ENCODE results near the gene FAHD1. TPM values are rescaled to one million over a fixed set of nuclear protein-coding genes. Genes with fewer than 3 reads are reported as not detected.
"Not testable (repeated sequence)": the region's sequence is repeated elsewhere in the genome, so short reads cannot be mapped to it uniquely, and the experiment has no call there.

The FAHD1 gene
- total RNA-seq, 4 donors from 2014 or later, result 20.4 to 43.2 (median 39.5) TPM

DNA sequence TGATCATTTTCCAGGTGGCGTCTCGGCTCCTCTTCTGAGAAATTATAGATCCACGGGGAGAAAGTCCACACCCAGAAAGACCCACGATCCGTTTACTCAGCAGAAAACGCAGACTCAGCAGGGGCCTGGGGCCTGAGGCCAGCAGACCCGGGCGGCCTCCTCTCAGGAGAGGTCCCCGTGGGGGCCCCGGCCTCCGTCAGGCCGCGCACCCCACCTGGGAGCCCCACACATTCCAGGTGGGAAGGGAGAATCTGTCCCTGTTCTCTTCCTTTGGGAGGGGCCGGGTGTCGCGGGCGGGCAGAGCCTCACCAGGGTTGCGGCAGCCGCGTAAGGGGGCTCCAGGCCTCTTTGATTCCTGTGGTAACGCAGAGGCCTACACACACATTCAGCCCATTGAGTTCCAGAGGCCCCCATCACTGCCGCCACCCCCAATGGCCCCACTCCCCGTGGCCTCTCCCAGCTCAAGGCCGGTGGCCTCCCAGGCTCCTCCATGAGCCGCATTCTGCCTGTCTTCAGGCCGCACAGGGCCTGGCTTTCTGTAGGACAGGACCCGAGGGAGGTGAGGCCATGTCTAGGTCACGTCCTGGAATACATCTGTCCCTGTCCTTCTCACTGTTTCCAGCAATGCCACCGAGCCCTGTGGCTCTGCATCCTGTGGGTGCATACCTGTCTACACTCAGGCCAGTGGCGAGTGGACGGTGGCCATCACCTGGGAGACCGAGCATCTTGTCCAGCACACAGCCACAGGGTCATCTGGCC, 31.9 kb upstream of the FAHD1 start:
- DNase-seq (ENCODE audit: extremely low spot score), result no peak
- Histone ChIP-seq H3K9me3 (no peaks in the 10 kb centered on the region), H3K27me3 (no peaks in the 10 kb centered on the region), H3K4me3 (no peak overlapping the region), H3K36me3 (peaks cover 0 to 24% (median 21%) of the 10 kb centered on the region in 4 donors), H3K27ac (replicated peaks in 1 of 4) (no peak overlapping the region), H3K4me1 (no peaks in the 10 kb centered on the region)
- WGBS, result 87% methylated on average over 24 of the region's 32 CpGs
- TF ChIP-seq POLR2A (IDR thresholded peaks at IDR 0.05; ENCODE audit: low read depth) (no peak), POLR2AphosphoS5 (IDR thresholded peaks at IDR 0.05) (no peak), EP300 (IDR thresholded peaks at IDR 0.05) (no peak)
- TF ChIP-seq, protein P1, sequence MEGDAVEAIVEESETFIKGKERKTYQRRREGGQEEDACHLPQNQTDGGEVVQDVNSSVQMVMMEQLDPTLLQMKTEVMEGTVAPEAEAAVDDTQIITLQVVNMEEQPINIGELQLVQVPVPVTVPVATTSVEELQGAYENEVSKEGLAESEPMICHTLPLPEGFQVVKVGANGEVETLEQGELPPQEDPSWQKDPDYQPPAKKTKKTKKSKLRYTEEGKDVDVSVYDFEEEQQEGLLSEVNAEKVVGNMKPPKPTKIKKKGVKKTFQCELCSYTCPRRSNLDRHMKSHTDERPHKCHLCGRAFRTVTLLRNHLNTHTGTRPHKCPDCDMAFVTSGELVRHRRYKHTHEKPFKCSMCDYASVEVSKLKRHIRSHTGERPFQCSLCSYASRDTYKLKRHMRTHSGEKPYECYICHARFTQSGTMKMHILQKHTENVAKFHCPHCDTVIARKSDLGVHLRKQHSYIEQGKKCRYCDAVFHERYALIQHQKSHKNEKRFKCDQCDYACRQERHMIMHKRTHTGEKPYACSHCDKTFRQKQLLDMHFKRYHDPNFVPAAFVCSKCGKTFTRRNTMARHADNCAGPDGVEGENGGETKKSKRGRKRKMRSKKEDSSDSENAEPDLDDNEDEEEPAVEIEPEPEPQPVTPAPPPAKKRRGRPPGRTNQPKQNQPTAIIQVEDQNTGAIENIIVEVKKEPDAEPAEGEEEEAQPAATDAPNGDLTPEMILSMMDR (IDR thresholded peaks at IDR 0.05), result no peak
- intact Hi-C loops (cut with DNase I), result no loop called here

DNA sequence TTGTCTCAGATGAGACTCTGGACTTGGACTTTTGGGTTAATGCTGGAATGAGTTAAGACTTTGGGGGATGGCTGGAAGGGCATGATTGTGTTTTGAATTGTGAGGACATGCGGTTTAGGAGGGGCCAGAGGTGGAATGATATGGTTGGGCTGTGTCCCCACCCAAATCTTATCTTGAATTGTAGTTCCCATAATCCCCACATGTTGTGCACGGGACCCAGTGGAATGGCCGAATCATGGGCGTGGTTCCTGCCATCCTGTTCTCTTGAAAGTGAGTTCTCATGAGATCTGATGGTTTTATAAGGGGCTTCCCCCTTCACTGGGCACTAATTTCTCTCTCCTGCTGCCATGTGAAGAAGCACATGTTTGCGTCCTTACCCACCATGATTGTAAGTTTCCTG, 27.7 kb upstream of the FAHD1 start:
- intact Hi-C loops (cut with DNase I), result not testable (repeated sequence)

GRCh38 chr16:1800701-1801100, 26.3 kb upstream of the FAHD1 start:
- DNase-seq (ENCODE audit: extremely low spot score), result no peak
- no peak overlapping the region for H3K4me3 ChIP-seq
- intact Hi-C loops (cut with DNase I), result no loop called here
- H3K36me3 ChIP-seq, result peaks cover 0 to 9% (median 9%) of the 10 kb centered on the region in 4 donors
- no peaks in the 10 kb centered on the region for H3K9me3 ChIP-seq
- no peaks in the 10 kb centered on the region for H3K4me1 ChIP-seq
- 85% methylated on average over 10 of the region's 10 CpGs for WGBS
- H3K27ac ChIP-seq (replicated peaks in 1 of 4), result no peak overlapping the region
- TF ChIP-seq, protein P1 (IDR thresholded peaks at IDR 0.05), result no peak
- TF ChIP-seq POLR2AphosphoS5 (IDR thresholded peaks at IDR 0.05), result no peak
- H3K27me3 ChIP-seq, result no peaks in the 10 kb centered on the region

More for the DNA sequence above, 27.7 kb upstream of the FAHD1 start:
- H3K4me1 ChIP-seq; H3K36me3 ChIP-seq; DNase-seq (ENCODE audit: extremely low spot score); H3K9me3 ChIP-seq; H3K27me3 ChIP-seq; H3K4me3 ChIP-seq; H3K27ac ChIP-seq (replicated peaks in 1 of 4): not testable (repeated sequence)
- 73% methylated on average over 4 of the region's 5 CpGs for WGBS

- TF ChIP-seq, protein P1 (IDR thresholded peaks at IDR 0.05), result no peak
- no peak for TF ChIP-seq POLR2A (IDR thresholded peaks at IDR 0.05; ENCODE audit: low read depth)
- TF ChIP-seq POLR2AphosphoS5 (IDR thresholded peaks at IDR 0.05), result no peak
- no peak for TF ChIP-seq EP300 (IDR thresholded peaks at IDR 0.05)
- intact Hi-C loops (cut with DNase I), result no loop called here
- Histone ChIP-seq H3K9me3 (no peaks in the 10 kb centered on the region), H3K27me3 (no peaks in the 10 kb centered on the region), H3K4me1 (peaks cover 0 to 5% (median 3%) of the 10 kb centered on the region in 4 donors), H3K4me3 (no peak overlapping the region), H3K27ac (replicated peaks in 1 of 4) (no peak overlapping the region), H3K36me3 (peaks cover 33 to 67% (median 56%) of the 10 kb centered on the region in 4 donors)
- WGBS, result 85% methylated on average over 10 of the region's 10 CpGs
- no peak for DNase-seq (ENCODE audit: extremely low spot score)
Observed at GRCh38 chr16:1807626-1808025, 19.4 kb upstream of the FAHD1 start.

- no peak for TF ChIP-seq POLR2AphosphoS5 (IDR thresholded peaks at IDR 0.05)
- no peak for TF ChIP-seq POLR2A (IDR thresholded peaks at IDR 0.05; ENCODE audit: low read depth)
- no peak for TF ChIP-seq EP300 (IDR thresholded peaks at IDR 0.05)
- TF ChIP-seq, protein P1 (IDR thresholded peaks at IDR 0.05), result no peak
- Histone ChIP-seq H3K27ac (replicated peaks in 1 of 4) (no peak overlapping the region), H3K4me1 (peaks cover 0 to 11% (median 10%) of the 10 kb centered on the region in 4 donors), H3K9me3 (no peaks in the 10 kb centered on the region), H3K4me3 (no peak overlapping the region), H3K36me3 (peaks cover 33 to 75% (median 58%) of the 10 kb centered on the region in 4 donors), H3K27me3 (no peaks in the 10 kb centered on the region)
- WGBS, result 82% methylated on average over 8 of the region's 18 CpGs
- no peak for DNase-seq (ENCODE audit: extremely low spot score)
- intact Hi-C loops (cut with DNase I), result no loop called here
Observed at GRCh38 chr16:1808691-1809090, 18.3 kb upstream of the FAHD1 start.
